Breast epithelium (tissue), 4 donors: ENCODE measurements around the gene GORASP2. TPM values are rescaled to one million over a fixed set of nuclear protein-coding genes. Genes with fewer than 3 reads are reported as not detected.

Source experiments
- DNase-seq, 2 donors: peaks; one replicate each; pipeline ENCODE4 v3.0.0-alpha.2; 2019; ENCODE audit warnings: low spot score in 2 of 2
- H3K27ac ChIP-seq, 2 donors: fragments of 200-600 bp; sonication (generic) in 1 of 2; one replicate each; pipeline ENCODE4 v1.5.1; 2016 to 2019; ENCODE audit warnings: mild to moderate bottlenecking in 1 of 2
- H3K27me3 ChIP-seq, 2 donors: fragments of 200-600 bp; sonication (generic) in 1 of 2; one replicate each; pipeline versions ENCODE4 v1.5.1 to v1.6.0; 2017 to 2019; ENCODE audit warnings: control low read depth in 1 of 2, mild to moderate bottlenecking in 1 of 2
- H3K36me3 ChIP-seq: fragments of 200-600 bp; one replicate; pipeline ENCODE4 v1.5.1; 2019
- H3K4me1 ChIP-seq, 2 donors: fragments of 200-600 bp; sonication (generic); one replicate each; pipeline ENCODE4 v1.5.1; 2016 to 2019; ENCODE audit warnings: control low read depth in 1 of 2
- H3K4me3 ChIP-seq, 3 donors: fragments of 200-600 bp; sonication (generic); 1 replicate in 2 of 3; 2 replicates in 1 of 3; pipeline ENCODE4 v1.5.1; 2016 to 2019; ENCODE audit warnings: mild to moderate bottlenecking in 3 of 3, moderate library complexity in 2 of 3
- H3K9me3 ChIP-seq, 2 donors: fragments of 200-600 bp; sonication (generic) in 1 of 2; one replicate each; pipeline ENCODE4 v1.5.1; 2016 to 2019; ENCODE audit warnings: control low read depth in 1 of 2
- POLR2A ChIP-seq: fragments of 450-650 bp; IDR thresholded peaks from one replicate; pipeline ENCODE4 v1.6.1; 2016; ENCODE audit warnings: antibody characterized with exemption, mild to moderate bottlenecking, moderate library complexity
- POLR2AphosphoS5 ChIP-seq, 3 donors: sonication (generic); formaldehyde crosslinking; IDR thresholded peaks; one replicate each; pipeline ENCODE4 v1.6.1; 2017; ENCODE audit warnings: antibody characterized with exemption in 3 of 3
- intact Hi-C: fragments of 100-400 bp; cut with DNase I; formaldehyde crosslinking; loops from one replicate; pipeline ENCODE4 v1.15.1; 2023; ENCODE audit warnings: low total_unique reads
- total RNA-seq, 3 donors: library from RNA; depleted of rRNA; stranded (reverse); fragments of >200 nt; gene quantifications; one replicate each; pipeline ENCODE4 v1.1.0, GENCODE V29; 2016
- TF ChIP-seq, protein P1 (sequence below), 3 donors: fragments of 450-650 bp; IDR thresholded peaks; one replicate each; pipeline ENCODE4 v1.5.1; 2016 to 2017; ENCODE audit warnings: antibody characterized with exemption in 3 of 3, mild to moderate bottlenecking in 3 of 3, moderate library complexity in 3 of 3

GORASP2 gene
- total RNA-seq, result 10 to 100 TPM; 31.4 to 56.5 (median 45.2) TPM

DNA sequence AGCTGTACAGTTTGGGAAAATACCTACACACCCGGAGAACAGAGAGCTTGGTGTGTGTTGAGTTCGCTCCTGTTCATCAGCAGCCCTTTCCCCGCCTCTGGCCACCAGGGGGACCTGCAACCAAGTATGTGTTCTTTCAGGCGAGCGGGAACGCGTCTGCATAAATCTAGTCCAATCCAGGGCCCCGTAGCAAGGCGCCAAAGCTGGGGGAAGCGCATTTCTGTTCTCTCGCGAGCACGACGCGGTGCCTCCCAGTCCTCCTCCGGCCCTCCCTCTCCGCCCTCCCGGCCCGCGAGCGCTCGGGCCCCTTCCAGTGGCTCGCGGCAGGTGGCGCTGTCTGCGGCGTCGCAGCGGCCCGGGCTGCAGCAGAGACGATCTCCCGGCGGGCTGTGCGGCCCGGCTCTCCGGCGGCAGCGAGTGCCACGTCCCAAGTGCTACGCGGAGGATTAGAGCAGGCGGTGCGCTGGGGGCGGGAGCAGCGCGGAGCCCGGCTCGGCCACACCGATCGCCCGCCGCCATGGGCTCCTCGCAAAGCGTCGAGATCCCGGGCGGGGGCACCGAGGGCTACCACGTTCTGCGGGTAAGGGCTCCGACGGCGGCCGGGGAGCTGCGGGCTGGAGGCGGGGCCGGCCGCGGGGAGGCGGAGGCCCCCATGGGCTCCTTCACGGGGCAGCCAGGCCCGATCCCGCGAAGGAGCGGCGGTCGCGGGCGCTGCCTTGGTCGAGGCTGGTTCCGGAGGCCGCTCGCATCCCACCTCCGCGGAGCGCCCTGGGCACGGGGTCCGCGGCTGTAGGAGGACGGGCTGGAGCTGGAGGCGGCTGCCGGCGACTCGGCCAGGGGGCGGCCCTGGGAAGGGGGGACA lies at the start of gene GORASP2:
TSS of gene GORASP2 (plus strand) at position 430 of the 862 bp plus-strand sequence. CDS start at position 518, 88 bp downstream.
- Histone ChIP-seq H3K27me3 (no peaks in the 10 kb centered on the region), H3K36me3 (no peaks in the 10 kb centered on the region), H3K9me3 (peaks cover under 1 to 4% of the 10 kb centered on the region in 2 donors), H3K4me3 (peak within 1 kb of the TSS; percentile 80 to 92 (median 84)), H3K27ac (peak within 1 kb of the TSS; percentile 95 to 98), H3K4me1 (no peaks in the 10 kb centered on the region)
- DNase-seq, result peak; percentile 96 to 98
- intact Hi-C loops, result no loop called here
- TF ChIP-seq POLR2A (no peak), POLR2AphosphoS5 (IDR thresholded peaks at IDR 0.05) (peak; percentile 73 to 91 (median 79))
- TF ChIP-seq, protein P1, sequence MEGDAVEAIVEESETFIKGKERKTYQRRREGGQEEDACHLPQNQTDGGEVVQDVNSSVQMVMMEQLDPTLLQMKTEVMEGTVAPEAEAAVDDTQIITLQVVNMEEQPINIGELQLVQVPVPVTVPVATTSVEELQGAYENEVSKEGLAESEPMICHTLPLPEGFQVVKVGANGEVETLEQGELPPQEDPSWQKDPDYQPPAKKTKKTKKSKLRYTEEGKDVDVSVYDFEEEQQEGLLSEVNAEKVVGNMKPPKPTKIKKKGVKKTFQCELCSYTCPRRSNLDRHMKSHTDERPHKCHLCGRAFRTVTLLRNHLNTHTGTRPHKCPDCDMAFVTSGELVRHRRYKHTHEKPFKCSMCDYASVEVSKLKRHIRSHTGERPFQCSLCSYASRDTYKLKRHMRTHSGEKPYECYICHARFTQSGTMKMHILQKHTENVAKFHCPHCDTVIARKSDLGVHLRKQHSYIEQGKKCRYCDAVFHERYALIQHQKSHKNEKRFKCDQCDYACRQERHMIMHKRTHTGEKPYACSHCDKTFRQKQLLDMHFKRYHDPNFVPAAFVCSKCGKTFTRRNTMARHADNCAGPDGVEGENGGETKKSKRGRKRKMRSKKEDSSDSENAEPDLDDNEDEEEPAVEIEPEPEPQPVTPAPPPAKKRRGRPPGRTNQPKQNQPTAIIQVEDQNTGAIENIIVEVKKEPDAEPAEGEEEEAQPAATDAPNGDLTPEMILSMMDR (IDR thresholded peaks at IDR 0.05), result peak; percentile 74 to 98 (median 97)

DNA sequence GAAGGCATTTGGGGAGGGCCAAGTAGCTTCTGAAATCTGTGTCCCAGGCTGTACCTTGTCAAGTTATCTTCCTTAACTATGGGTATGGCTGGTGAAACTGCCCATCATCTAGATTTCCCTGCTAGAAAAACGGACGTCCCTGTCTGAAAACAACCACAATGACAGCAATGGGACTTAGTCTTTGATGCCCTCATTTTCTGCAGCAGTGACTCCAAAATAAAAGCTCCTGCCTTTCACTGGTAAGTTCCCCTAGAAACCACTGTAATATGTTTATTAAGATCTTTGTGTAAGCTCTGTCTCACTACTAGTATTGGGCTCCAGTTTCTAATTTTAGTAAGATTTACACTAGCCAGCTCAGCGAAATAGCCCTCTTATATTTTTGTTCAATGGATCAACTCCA lies 47.2 kb upstream of the GORASP2 start:
- no peak overlapping the region for H3K27ac ChIP-seq
- TF ChIP-seq POLR2AphosphoS5 (IDR thresholded peaks at IDR 0.05) (no peak), POLR2A (no peak)
- TF ChIP-seq, protein P1 (IDR thresholded peaks at IDR 0.05), result no peak
- no peaks in the 10 kb centered on the region for H3K36me3 ChIP-seq
- DNase-seq, result no peak
- no peaks in the 10 kb centered on the region for H3K27me3 ChIP-seq
- H3K4me3 ChIP-seq, result no peak overlapping the region
- no peaks in the 10 kb centered on the region for H3K9me3 ChIP-seq
- no peaks in the 10 kb centered on the region for H3K4me1 ChIP-seq
- intact Hi-C loops, result no loop called here

GRCh38 chr2:170882758-170883157 lies 46.3 kb upstream of the GORASP2 start:
- DNase-seq, result no peak
- TF ChIP-seq POLR2A (no peak), POLR2AphosphoS5 (IDR thresholded peaks at IDR 0.05) (no peak)
- TF ChIP-seq, protein P1 (IDR thresholded peaks at IDR 0.05), result no peak
- Histone ChIP-seq H3K4me3 (no peak overlapping the region), H3K36me3 (no peaks in the 10 kb centered on the region), H3K9me3 (no peaks in the 10 kb centered on the region), H3K27me3 (no peaks in the 10 kb centered on the region), H3K27ac (no peak overlapping the region), H3K4me1 (no peaks in the 10 kb centered on the region)
- intact Hi-C loops, result no loop called here

DNA sequence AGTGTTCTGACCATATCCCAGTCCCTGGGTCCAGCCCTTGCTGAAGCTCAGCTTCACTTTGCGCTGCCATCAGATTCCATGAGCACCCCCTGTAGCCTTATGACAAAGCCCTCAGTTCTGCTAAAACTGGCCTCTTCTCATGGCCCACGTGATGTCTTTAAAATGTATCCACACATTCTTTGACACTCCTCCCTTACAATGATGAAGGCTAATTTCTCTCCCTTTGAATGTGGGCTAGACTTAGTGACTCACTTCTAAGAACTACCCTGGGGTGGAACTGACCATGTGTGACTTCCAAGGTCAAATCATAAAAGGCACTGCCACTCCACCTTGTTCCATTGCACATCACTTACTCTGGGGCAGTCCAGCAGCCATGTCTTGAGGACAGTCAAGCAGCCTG lies 45.4 kb upstream of the GORASP2 start:
- Histone ChIP-seq H3K4me1 (no peaks in the 10 kb centered on the region), H3K4me3 (no peak overlapping the region), H3K36me3 (no peaks in the 10 kb centered on the region), H3K27me3 (no peaks in the 10 kb centered on the region), H3K9me3 (no peaks in the 10 kb centered on the region), H3K27ac (no peak overlapping the region)
- intact Hi-C loops, result no loop called here
- no peak for DNase-seq
- TF ChIP-seq POLR2A (no peak), POLR2AphosphoS5 (IDR thresholded peaks at IDR 0.05) (no peak)
- TF ChIP-seq, protein P1 (IDR thresholded peaks at IDR 0.05), result no peak

GRCh38 chr2:170885130-170885791 lies 43.8 kb upstream of the GORASP2 start:
- TF ChIP-seq POLR2AphosphoS5 (IDR thresholded peaks at IDR 0.05) (no peak), POLR2A (no peak)
- TF ChIP-seq, protein P1 (IDR thresholded peaks at IDR 0.05), result no peak
- Histone ChIP-seq H3K4me3 (no peak overlapping the region), H3K36me3 (no peaks in the 10 kb centered on the region), H3K27ac (no peak overlapping the region), H3K4me1 (no peaks in the 10 kb centered on the region), H3K9me3 (no peaks in the 10 kb centered on the region), H3K27me3 (no peaks in the 10 kb centered on the region)
- intact Hi-C loops, result no loop called here
- no peak for DNase-seq
